Measurements from ENCODE around the gene RNF183.

Gene RNF183, protein sequence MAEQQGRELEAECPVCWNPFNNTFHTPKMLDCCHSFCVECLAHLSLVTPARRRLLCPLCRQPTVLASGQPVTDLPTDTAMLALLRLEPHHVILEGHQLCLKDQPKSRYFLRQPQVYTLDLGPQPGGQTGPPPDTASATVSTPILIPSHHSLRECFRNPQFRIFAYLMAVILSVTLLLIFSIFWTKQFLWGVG

GRCh38 chr9:113302792-113303418 lies at the start of gene RNF183:
TSS of gene RNF183 (minus strand) at chr9:113303376. CDS start at chr9:113298184, 5,192 bp downstream.
- no peak for DNase-seq (ENCODE audit: low read depth, low spot score)

DNA sequence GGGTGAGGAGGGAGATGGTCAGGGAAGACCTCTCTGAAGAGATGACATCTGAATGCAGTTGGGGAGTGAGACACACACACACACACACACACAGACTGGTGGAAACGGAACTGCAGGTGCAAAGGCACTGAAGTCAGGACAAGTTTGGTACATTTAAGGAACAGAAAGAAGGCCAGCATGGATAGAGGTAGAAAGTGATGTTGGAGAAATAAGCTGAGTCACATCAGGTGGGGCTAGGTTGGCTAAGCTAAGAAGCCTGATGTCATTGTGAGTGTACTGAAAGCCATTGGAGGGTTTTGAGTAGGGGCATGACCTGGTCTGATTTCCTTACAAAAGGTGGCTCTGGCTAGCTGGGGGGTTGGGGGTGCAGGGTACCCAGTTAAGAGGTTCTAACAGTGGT lies 49.2 kb upstream of the RNF183 start:
- no peak for DNase-seq (ENCODE audit: low read depth, low spot score)

DNA sequence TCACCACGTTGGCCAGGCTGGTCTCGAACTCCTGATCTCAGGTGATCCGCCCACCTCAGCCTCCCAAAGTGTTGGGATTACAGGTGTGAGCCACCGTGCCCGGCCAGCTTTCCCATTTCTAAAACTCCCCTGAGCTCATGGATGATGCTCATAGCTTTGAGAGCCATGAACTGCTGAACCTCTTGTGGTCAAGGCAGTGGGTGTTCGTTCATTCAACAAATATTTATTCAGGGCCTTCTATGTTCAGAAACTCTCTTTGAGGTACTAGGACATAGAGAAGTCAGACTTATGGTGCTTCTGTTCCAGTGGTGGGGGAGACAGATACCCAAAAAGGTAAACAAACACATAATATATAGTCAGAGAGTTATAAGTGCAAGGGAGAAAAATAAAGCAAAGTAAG lies 48.8 kb upstream of the RNF183 start:
- DNase-seq (ENCODE audit: low read depth, low spot score) = no peak

DNA sequence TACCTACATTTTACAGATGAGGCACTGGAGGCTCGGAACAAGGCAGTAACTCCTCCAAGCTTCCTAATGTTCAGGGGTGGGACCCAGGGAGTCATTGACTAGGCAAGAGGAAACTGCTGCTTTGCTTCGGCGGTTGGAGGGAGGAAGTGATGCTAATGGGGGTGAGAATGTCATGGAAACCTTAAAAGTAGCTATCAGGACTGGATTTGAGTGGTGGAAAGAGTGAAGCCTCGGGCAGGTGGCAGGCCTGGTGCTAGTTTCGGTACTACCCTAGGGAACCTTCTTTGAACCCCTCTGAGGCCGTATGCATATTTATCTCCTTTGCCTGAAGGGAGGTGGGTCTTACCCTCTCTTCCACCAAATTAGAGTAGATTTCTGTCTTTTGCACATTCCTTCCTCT lies 47.8 kb upstream of the RNF183 start:
- DNase-seq (ENCODE audit: low read depth, low spot score) = no peak

DNA sequence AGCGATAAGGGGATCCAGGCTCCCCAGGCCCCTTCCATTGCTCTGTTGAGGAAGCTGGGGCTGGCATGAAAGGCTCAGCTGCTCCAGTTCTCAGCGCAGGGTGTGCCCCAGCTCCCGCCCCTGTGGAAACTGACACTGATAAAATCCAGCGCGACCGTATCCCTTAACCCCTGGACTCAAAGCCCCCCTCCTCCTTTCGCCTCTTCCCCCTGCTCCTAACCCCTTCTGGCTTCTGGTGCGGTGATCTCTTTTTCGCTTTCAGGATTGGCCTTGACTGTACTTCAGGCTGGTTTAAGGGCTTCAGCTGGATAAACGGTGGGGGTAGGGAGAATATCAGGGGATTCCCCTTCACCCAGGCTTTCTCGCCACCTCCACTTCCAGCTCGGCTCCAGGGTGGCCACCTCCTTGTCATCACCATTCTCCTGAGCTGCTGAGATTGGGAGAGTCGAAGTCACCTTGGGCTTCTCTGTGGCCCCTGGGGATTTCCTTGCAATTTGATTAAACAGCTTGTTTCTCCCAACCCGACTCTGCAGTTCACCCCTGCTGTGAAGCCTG lies 47.0 kb upstream of the RNF183 start:
- DNase-seq (ENCODE audit: low read depth, low spot score) = no peak

GRCh38 chr9:113349445-113350094 lies 46.4 kb upstream of the RNF183 start, which contains the start of gene BSPRY:
TSS of gene BSPRY (plus strand) at chr9:113349541. CDS start at chr9:113349580, 39 bp downstream.
- DNase-seq (ENCODE audit: low read depth, low spot score) = no peak

- DNase-seq (ENCODE audit: low read depth, low spot score) = no peak
These were observed 45.9 kb upstream of the RNF183 start for GRCh38 chr9:113349066-113349444.

GRCh38 chr9:113348437-113348836 lies 45.3 kb upstream of the RNF183 start:
- no peak for DNase-seq (ENCODE audit: low read depth, low spot score)

GRCh38 chr9:113345671-113346070 lies 42.5 kb upstream of the RNF183 start:
- DNase-seq (ENCODE audit: low read depth, low spot score) = no peak

- DNase-seq (ENCODE audit: low read depth, low spot score) = no peak
These were observed 42.0 kb upstream of the RNF183 start for GRCh38 chr9:113345190-113345589.

DNA sequence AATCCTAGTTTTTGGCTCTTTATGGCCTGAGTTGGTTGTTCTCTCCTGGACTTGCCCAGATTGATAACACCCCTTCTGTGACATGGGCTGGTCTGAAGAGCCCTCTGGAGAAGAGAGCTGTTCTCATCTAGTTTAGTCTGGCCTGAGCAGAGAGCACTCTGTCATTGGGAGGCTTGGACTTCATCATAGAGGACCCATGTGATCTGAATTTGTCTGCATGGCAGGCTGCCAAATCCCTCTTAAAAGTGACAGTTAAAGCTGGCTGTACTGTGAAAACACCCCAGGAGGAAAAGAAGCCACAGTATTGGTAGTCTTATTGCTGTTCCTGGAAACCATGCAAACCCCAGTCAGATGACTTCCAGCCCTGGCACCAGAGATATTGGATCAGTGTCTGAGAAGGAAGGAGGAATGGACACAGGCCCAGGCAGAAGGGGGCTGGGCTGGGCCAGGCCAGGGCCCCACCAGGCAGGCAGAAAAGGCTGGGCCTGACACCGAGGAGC lies 40.6 kb upstream of the RNF183 start:
- no peak for DNase-seq (ENCODE audit: low read depth, low spot score)

DNA sequence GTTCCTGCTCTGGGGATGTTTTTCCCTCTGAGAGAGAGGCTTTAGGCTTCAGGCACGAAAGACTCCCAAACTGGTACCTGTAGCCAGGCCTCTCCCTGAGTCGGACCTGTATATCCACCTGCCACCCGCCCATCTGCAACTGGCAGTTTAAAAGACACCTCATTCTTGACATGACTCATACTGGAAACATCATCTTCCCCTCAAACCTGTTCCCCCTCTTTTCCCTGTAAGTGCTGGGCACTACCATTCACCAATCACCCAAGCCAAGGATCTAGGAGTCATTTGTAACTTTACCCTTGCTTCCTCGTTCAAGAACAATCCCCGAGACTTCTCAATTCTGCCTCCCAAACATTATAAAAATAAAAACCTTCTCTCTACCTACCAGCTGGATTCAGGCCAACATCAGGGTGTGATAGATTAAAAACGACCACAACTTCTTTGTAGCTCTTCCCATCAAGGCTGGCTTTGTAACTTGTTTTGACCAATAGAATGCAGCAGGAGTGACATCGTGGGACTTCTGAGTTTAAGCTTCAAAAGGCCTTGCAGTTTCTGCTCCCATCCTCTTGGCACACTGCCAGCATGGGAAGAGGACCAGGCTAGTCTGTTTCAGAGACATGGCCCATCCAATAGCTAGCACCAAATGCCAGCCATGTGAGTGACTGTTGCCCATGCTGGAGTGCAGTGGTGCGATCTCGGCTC lies 38.7 kb upstream of the RNF183 start:
- DNase-seq (ENCODE audit: low read depth, low spot score) = no peak

DNA sequence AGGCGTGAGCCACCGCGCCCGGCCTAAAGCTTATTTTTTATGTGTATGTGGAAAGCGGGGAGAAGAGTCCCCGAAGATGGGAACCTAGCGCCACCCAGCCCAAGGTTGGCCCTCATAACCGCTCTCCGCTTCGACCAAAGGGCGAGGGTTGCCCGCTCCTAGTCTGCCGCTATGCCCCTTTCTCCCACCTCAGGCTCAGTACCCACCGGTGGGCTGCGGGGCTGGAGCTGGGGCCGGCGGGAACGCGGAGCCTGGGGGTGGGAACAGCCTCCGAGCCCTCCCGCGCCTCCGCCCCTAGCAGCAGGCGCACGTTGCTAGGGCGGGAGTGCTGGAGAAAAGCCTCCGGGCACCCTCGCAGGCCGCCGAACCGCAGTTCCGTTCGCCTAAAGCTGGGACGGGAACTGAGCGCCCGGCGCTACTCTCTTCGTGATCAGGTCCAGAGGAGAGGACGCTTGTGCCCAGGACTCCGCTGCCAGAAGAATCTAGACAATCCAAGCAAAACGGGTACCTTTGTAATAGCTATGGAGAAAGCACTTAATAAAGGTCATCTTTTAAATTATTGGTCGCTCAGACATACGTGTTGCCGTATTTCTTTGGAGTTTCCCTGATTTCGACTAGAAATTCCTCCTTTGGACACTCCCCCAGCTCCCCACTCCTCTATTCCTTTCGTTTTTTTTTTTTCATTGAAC lies 37.0 kb upstream of the RNF183 start, which contains the start of gene WDR31:
Gene WDR31 (minus strand): TSS at position 265 of the 689 bp plus-strand sequence. CDS start 8,253 bp downstream, outside the sequence.
- DNase-seq (ENCODE audit: low read depth, low spot score) = peak; percentile 57

DNA sequence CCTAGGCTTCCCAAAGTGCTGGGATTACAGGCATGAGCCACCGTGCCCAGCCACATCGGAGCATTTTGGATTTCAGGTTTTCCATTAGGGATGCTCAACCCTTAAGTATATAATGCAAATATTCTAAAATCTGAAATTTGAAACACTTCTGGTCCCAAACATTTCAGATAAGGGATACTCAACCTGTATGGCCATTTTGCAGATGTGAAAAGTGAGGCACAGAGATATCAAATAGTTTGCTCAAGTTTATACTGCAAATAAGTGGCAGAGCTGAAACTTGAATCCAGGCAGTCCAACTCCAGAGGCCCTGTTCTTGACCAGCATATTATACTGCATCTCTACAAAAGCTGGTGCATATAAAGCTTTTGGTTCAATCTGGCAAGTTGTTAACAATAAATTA lies 34.5 kb upstream of the RNF183 start:
- no peak for DNase-seq (ENCODE audit: low read depth, low spot score)

- no peak for DNase-seq (ENCODE audit: low read depth, low spot score)
These were observed 28.6 kb upstream of the RNF183 start for GRCh38 chr9:113331780-113332179.

GRCh38 chr9:113328045-113328782 lies 25.0 kb upstream of the RNF183 start:
- DNase-seq (ENCODE audit: low read depth, low spot score) = no peak

GRCh38 chr9:113326230-113326629 lies 23.1 kb upstream of the RNF183 start:
- DNase-seq (ENCODE audit: low read depth, low spot score) = no peak

- no peak for DNase-seq (ENCODE audit: low read depth, low spot score)
These were observed 19.5 kb upstream of the RNF183 start for GRCh38 chr9:113322671-113323070.

DNA sequence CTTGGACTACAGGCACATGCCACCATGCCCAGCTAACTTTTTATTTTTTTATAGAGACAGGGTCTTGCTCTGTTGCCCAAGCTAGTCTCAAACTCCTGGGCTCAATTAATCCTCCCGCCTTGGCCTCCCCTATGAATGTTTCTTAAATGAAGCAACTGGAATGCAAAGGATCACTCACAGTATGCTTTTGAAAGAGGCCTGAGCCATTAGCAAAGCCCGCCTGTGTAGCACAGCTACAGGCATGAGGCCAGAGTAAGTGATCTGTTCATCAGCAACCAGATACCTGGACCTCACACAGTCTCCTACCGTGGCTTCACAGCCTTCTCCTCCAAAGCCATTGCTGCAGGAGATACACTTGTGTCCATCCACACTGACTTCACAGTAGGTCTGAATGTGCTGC lies 16.9 kb upstream of the RNF183 start:
- no peak for DNase-seq (ENCODE audit: low read depth, low spot score)

DNA sequence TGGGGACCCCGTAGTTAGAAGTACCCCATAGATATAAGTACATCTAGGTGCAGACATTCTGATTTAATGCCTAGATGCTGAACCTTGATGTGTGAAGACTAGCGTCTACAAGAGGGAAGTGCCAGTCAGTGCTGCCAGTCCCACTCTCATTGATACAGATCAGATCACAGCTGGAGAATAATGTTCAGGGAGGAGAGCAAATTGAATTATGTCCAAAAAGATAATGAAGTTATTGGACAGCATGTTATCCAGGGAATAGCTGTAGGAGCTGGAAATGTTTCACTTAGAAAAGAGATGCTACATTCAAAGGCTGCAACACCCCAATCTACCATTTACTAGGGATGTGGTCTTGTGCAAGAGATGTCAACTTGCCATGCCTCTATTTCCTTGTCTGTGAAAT lies 15.9 kb upstream of the RNF183 start:
- no peak for DNase-seq (ENCODE audit: low read depth, low spot score)

GRCh38 chr9:113317777-113318176 lies 14.6 kb upstream of the RNF183 start:
- DNase-seq (ENCODE audit: low read depth, low spot score) = no peak

Data from activated naive CD8-positive, alpha-beta T cell treated with anti-CD3 and anti-CD28 coated beads, Interleukin-2, amount 50 U/mL, for 16 hours (primary cell).